T-helper 1 cell treated with Interleukin-12 subunit alpha and Interleukin-12 subunit beta and Interleukin-4 antibody, amounts not matched to agents 30 μg/mL and 1 μg/mL, for 36 hours (primary cell): ENCODE results near the gene SUOX.

ENCODE experiments used
- H3K27ac Mint-ChIP-seq: one replicate; pipeline ENCODE4 v1.8.0; 2021; ENCODE audit warnings: mild to moderate bottlenecking, mixed read lengths
- H3K27me3 Mint-ChIP-seq: one replicate; pipeline ENCODE4 v1.8.0; 2021; ENCODE audit warnings: low read depth, mixed read lengths
- H3K36me3 Mint-ChIP-seq: one replicate; pipeline ENCODE4 v1.8.0; 2021; ENCODE audit warnings: low read depth, mixed read lengths
- H3K4me1 Mint-ChIP-seq: one replicate; pipeline ENCODE4 v1.8.0; 2021; ENCODE audit warnings: low read depth, mixed read lengths
- H3K4me3 Mint-ChIP-seq: one replicate; pipeline ENCODE4 v1.8.0; 2021; ENCODE audit warnings: mild to moderate bottlenecking, moderate library complexity, mixed read lengths
- H3K9me3 Mint-ChIP-seq: one replicate; pipeline ENCODE4 v1.8.0; 2021; ENCODE audit warnings: mixed read lengths

The SUOX gene

DNA sequence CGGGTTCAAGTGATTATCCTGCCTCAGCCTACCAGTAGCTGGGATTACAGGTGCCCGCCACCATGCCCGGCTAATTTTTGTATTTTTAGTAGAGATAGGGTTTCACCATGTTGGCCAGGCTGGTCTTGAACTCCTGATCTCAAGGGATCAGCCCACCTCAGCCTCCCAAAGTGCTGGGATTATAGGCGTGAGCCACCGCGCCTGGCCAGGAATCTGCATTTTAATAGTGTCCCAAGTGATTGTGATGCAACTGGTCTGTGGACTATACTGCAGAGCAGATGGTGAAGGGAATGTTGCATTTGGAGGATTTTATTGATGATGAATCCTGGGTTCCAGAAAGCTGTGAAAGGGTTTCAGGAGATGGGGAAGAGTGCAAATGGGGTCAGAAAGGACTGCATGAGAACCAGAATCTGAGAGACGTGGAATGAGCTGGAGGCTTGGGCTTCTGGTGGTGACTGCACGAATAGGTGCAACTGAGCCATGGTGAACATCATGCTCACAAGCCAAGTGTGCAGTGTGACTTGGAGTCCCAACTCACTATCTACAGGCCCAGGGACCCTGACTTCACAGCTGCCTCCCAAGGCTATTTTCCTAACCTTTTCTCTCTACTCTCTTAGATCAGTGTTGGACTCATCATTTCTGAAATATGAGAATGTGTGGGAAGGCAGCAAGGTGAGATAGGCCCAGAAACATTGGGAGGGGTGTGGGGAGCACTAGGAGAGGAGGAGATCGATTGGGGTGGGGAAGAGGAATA is 49.1 kb downstream of the SUOX start:
- no peaks in the 10 kb centered on the region for H3K9me3 Mint-ChIP-seq
- H3K27me3 Mint-ChIP-seq, result no peaks in the 10 kb centered on the region
- H3K27ac Mint-ChIP-seq, result peak overlapping the region; percentile 72
- peaks cover 26% of the 10 kb centered on the region for H3K4me1 Mint-ChIP-seq
- no peak overlapping the region for H3K4me3 Mint-ChIP-seq
- H3K36me3 Mint-ChIP-seq, result peaks cover 31% of the 10 kb centered on the region

DNA sequence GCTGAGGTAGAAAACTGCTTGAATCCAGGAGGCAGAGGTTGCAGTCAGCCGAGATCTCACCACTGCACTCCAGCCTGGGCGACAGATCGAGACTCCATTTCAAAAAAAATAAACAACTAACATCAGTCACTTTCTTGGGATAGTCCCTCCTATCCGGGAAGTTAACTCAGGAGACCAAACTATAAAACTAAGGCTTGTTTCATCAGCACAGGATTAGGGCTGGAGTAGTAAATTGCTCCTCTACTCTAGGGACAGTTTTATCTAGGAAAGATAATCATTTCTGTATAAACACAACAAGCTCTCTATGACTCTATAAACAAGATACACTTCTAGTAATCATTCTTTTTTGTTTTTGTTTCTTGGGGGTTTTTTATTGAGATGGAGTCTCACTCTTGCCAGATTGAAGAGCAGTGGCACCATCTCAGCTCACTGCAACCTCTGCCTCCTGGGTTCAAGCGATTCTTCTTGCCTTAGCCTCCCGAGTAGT is 56.4 kb downstream of the SUOX start:
- Mint-ChIP-seq H3K4me3 (no peak overlapping the region), H3K27me3 (peaks cover 5% of the 10 kb centered on the region), H3K4me1 (peaks cover 6% of the 10 kb centered on the region), H3K27ac (no peak overlapping the region), H3K9me3 (no peaks in the 10 kb centered on the region), H3K36me3 (no peaks in the 10 kb centered on the region)
